Measurements from ENCODE around the gene PLEKHB1.
"Not testable (repeated sequence)": the region's sequence is repeated elsewhere in the genome, so short reads cannot be mapped to it uniquely, and the experiment has no call there.

PLEKHB1 gene

GRCh38 chr11:73648571-73649046 is 2.2 kb downstream of the PLEKHB1 start:
- DNase-seq, result no peak

- DNase-seq, result no peak
Observed at GRCh38 chr11:73649206-73649605, 2.8 kb downstream of the PLEKHB1 start.

- DNase-seq, result no peak
Observed at GRCh38 chr11:73650400-73650799, 4.0 kb downstream of the PLEKHB1 start.

- DNase-seq, result no peak
Observed at GRCh38 chr11:73651252-73651651, 4.9 kb downstream of the PLEKHB1 start.

- no peak for DNase-seq
Observed at GRCh38 chr11:73651661-73652045, 5.3 kb downstream of the PLEKHB1 start.

- DNase-seq, result no peak
Observed at GRCh38 chr11:73652046-73652730, 5.8 kb downstream of the PLEKHB1 start.

GRCh38 chr11:73652856-73653559 is 6.6 kb downstream of the PLEKHB1 start:
- DNase-seq, result no peak

GRCh38 chr11:73653996-73654395 is 7.6 kb downstream of the PLEKHB1 start:
- no peak for DNase-seq

- DNase-seq, result no peak
Observed at GRCh38 chr11:73654482-73655021, 8.2 kb downstream of the PLEKHB1 start.

GRCh38 chr11:73655686-73656085 is 9.3 kb downstream of the PLEKHB1 start:
- no peak for DNase-seq

- no peak for DNase-seq
Observed at GRCh38 chr11:73656985-73657384, 10.6 kb downstream of the PLEKHB1 start.

- DNase-seq, result no peak
Observed at GRCh38 chr11:73659961-73660360, 13.6 kb downstream of the PLEKHB1 start.

- DNase-seq, result no peak
Observed at GRCh38 chr11:73660497-73661034, 14.2 kb downstream of the PLEKHB1 start.

GRCh38 chr11:73661035-73661628 is 14.8 kb downstream of the PLEKHB1 start:
- peak; percentile 97 for DNase-seq

GRCh38 chr11:73662445-73663157 is 16.2 kb downstream of the PLEKHB1 start:
- DNase-seq, result no peak

- no peak for DNase-seq
Observed at GRCh38 chr11:73663604-73664495, 17.5 kb downstream of the PLEKHB1 start.

- DNase-seq, result no peak
Observed at GRCh38 chr11:73664877-73665276, 18.5 kb downstream of the PLEKHB1 start.

- no peak for DNase-seq
Observed at GRCh38 chr11:73667891-73668290, 21.5 kb downstream of the PLEKHB1 start.

- no peak for DNase-seq
Observed at GRCh38 chr11:73670808-73671207, 24.4 kb downstream of the PLEKHB1 start.

- DNase-seq, result peak; percentile 45
Observed at GRCh38 chr11:73671701-73672100, 25.3 kb downstream of the PLEKHB1 start.

GRCh38 chr11:73676552-73676951 is 30.2 kb downstream of the PLEKHB1 start:
- DNase-seq, result not testable (repeated sequence)

- DNase-seq, result no peak
Observed at GRCh38 chr11:73680687-73681086, 34.3 kb downstream of the PLEKHB1 start.

Measured in activated CD8-positive, alpha-beta memory T cell treated with anti-CD3 and anti-CD28 coated beads for 24 hours (primary cell).